Sigmoid colon (tissue), 7 donors: Measurements from ENCODE around the gene SORBS1. TPM values are rescaled to one million over a fixed set of nuclear protein-coding genes. Genes with fewer than 3 reads are reported as not detected.

ENCODE experiments used
- DNase-seq: peaks from one replicate; pipeline ENCODE4 v3.0.0-alpha.2; 2019
- H3K27ac ChIP-seq, 4 donors: fragments of 200-600 bp; sonication (generic); one replicate each; pipeline ENCODE4 v1.5.1; 2016 to 2019; ENCODE audit warnings: mild to moderate bottlenecking in 1 of 4
- H3K27me3 ChIP-seq, 3 donors: fragments of 200-600 bp; sonication (generic); one replicate each; pipeline ENCODE4 v1.5.1; 2019; ENCODE audit warnings: mild to moderate bottlenecking in 1 of 3
- H3K36me3 ChIP-seq, 4 donors: fragments of 200-600 bp; sonication (generic); one replicate each; pipeline ENCODE4 v1.5.1; 2016 to 2019
- H3K4me1 ChIP-seq, 4 donors: fragments of 200-600 bp; sonication (generic); one replicate each; pipeline ENCODE4 v1.5.1; 2017 to 2019
- H3K4me3 ChIP-seq, 4 donors: fragments of 200-600 bp; sonication (generic); one replicate each; pipeline ENCODE4 v1.5.1; 2017 to 2019; ENCODE audit warnings: mild to moderate bottlenecking in 2 of 4, moderate library complexity in 1 of 4
- H3K9me3 ChIP-seq, 4 donors: fragments of 200-600 bp in 3 of 4; sonication (generic) in 3 of 4; one replicate each; pipeline versions ENCODE4 v1.5.1 to v1.6.1; 2013 to 2019
- CTCF ChIP-seq, 4 experiments: fragments of 450-650 bp in 3 of 4; fragments of 200-600 bp in 1 of 4; IDR thresholded peaks; one replicate each; pipeline ENCODE4 v1.5.1; 2016 to 2019; ENCODE audit warnings: antibody characterized with exemption in 4 of 4, mild to moderate bottlenecking in 3 of 4, moderate library complexity in 2 of 4
- EP300 ChIP-seq, 4 donors: sonication (generic); formaldehyde crosslinking; IDR thresholded peaks; one replicate each; pipeline ENCODE4 v1.6.1; 2017; ENCODE audit warnings: antibody characterized with exemption in 4 of 4
- POLR2A ChIP-seq, 2 donors: fragments of 450-650 bp; IDR thresholded peaks; one replicate each; pipeline ENCODE4 v1.6.1; 2016; ENCODE audit warnings: antibody characterized with exemption in 2 of 2, mild to moderate bottlenecking in 2 of 2, moderate library complexity in 2 of 2
- POLR2AphosphoS5 ChIP-seq, 4 donors: sonication (generic); formaldehyde crosslinking; IDR thresholded peaks; one replicate each; pipeline ENCODE4 v1.6.1; 2017; ENCODE audit warnings: antibody characterized with exemption in 4 of 4
- WGBS, 2 donors: extraction: QIAGEN DNeasy Blood & Tissue Kit; methylation state at CpG; one replicate each; pipeline ENCODE4 v1.1.7; 2013; 5-methylcytosine and 5-hydroxymethylcytosine counted together
- intact Hi-C: fragments of 100-400 bp; cut with DNase I; formaldehyde crosslinking; loops from one replicate; pipeline ENCODE4 v1.15.1; 2023
- polyA plus RNA-seq, 3 donors: library from polyadenylated mRNA; stranded (reverse); fragments of 200-250 nt; gene quantifications; one replicate each; pipeline ENCODE4 v1.2.3, GENCODE V29; 2013
- total RNA-seq, 4 donors: library from RNA; depleted of rRNA; stranded (reverse); fragments of >200 nt; gene quantifications; one replicate each; pipeline ENCODE4 v1.1.0, GENCODE V29; 2016
- donor health status: healthy with polysubstance abuse.
- donor health status: Bipolar disorder and iron deficiency.
- donor health status: healthy.

Gene SORBS1
- total and polyA plus RNA-seq, 7 donors = 8.1 to 1,403 (median 664) TPM

- peaks cover 0 to 38% (median 23%) of the 10 kb centered on the region in 4 donors for H3K4me1 ChIP-seq
- no peaks in the 10 kb centered on the region for H3K9me3 ChIP-seq
- no peaks in the 10 kb centered on the region for H3K36me3 ChIP-seq
- peak overlapping the region; percentile 93 to 98 (median 96) for H3K27ac ChIP-seq
- H3K4me3 ChIP-seq = peak overlapping the region; percentile 82 to 96 (median 90)
- peak; percentile 85 for DNase-seq
- TF ChIP-seq CTCF (IDR thresholded peaks at IDR 0.05) = no peak
- peak; percentile 81 to 94 (median 90) for TF ChIP-seq POLR2AphosphoS5 (IDR thresholded peaks at IDR 0.05)
- peak; percentile 57 to 74 for TF ChIP-seq POLR2A (IDR thresholded peaks at IDR 0.05)
- TF ChIP-seq EP300 (IDR thresholded peaks at IDR 0.05) = no peak
- H3K27me3 ChIP-seq = no peaks in the 10 kb centered on the region
- 38 to 55% methylated on average over 4 of the region's 4 CpGs for WGBS, 2 donors
- intact Hi-C loops = loop anchor here (5.0 kb wide), 2 partner anchors 57 to 127 kb away; no protein-coding TSS in a partner anchor
These were observed 1.7 kb downstream of the SORBS1 start for GRCh38 chr10:95559471-95559870.

- peak overlapping the region; percentile 82 to 96 (median 90) for H3K4me3 ChIP-seq
- no peaks in the 10 kb centered on the region for H3K9me3 ChIP-seq
- DNase-seq = no peak
- WGBS, 2 donors = 18 to 57% methylated on average over 1 of the region's 1 CpG
- intact Hi-C loops = loop anchor here (5.0 kb wide), 2 partner anchors 56 to 126 kb away; no protein-coding TSS in a partner anchor
- TF ChIP-seq POLR2AphosphoS5 (IDR thresholded peaks at IDR 0.05) (no peak), EP300 (IDR thresholded peaks at IDR 0.05) (no peak), POLR2A (IDR thresholded peaks at IDR 0.05) (no peak), CTCF (IDR thresholded peaks at IDR 0.05) (no peak)
- peaks cover 0 to 41% (median 26%) of the 10 kb centered on the region in 4 donors for H3K4me1 ChIP-seq
- no peaks in the 10 kb centered on the region for H3K36me3 ChIP-seq
- peak overlapping the region; percentile 93 to 98 (median 96) for H3K27ac ChIP-seq
- no peaks in the 10 kb centered on the region for H3K27me3 ChIP-seq
These were observed 2.4 kb downstream of the SORBS1 start for GRCh38 chr10:95558593-95559320.

- Histone ChIP-seq H3K4me1 (peaks cover 0 to 46% (median 30%) of the 10 kb centered on the region in 4 donors), H3K27me3 (no peaks in the 10 kb centered on the region), H3K27ac (peak overlapping the region; percentile 93 to 98 (median 96)), H3K36me3 (no peaks in the 10 kb centered on the region), H3K4me3 (peak overlapping the region; percentile 82 to 96 (median 90)), H3K9me3 (no peaks in the 10 kb centered on the region)
- intact Hi-C loops = loop anchor here (2.0 to 5.0 kb wide), 3 partner anchors 16 to 125 kb away; no protein-coding TSS in a partner anchor
- DNase-seq = no peak
- TF ChIP-seq CTCF (IDR thresholded peaks at IDR 0.05) = no peak
- TF ChIP-seq EP300 (IDR thresholded peaks at IDR 0.05) = peak in 1 of 4 donors; percentile 12
- TF ChIP-seq POLR2A (IDR thresholded peaks at IDR 0.05) = no peak
- TF ChIP-seq POLR2AphosphoS5 (IDR thresholded peaks at IDR 0.05) = peak in 2 of 4 donors; percentile 17 to 58
- 77 to 83% methylated on average over 8 of the region's 8 CpGs for WGBS, 2 donors
These were observed 4.0 kb downstream of the SORBS1 start for GRCh38 chr10:95556994-95557767.

GRCh38 chr10:95553674-95554073 is 7.5 kb downstream of the SORBS1 start:
- WGBS, 2 donors = 99% methylated on average over 4 of the region's 4 CpGs
- Histone ChIP-seq H3K4me3 (no peak overlapping the region), H3K27ac (peak overlapping the region; percentile 93 to 98 (median 96))

More at GRCh38 chr10:95553674-95554073, 7.5 kb downstream of the SORBS1 start:
- Histone ChIP-seq H3K4me1 (peaks cover 0 to 73% (median 58%) of the 10 kb centered on the region in 4 donors), H3K27me3 (no peaks in the 10 kb centered on the region), H3K9me3 (no peaks in the 10 kb centered on the region), H3K36me3 (no peaks in the 10 kb centered on the region)
- intact Hi-C loops = no loop called here
- TF ChIP-seq POLR2AphosphoS5 (IDR thresholded peaks at IDR 0.05) (peak in 1 of 4 donors; percentile 18), EP300 (IDR thresholded peaks at IDR 0.05) (no peak), CTCF (IDR thresholded peaks at IDR 0.05) (no peak)
- DNase-seq = no peak
